ENCODE measurements around the gene DIDO1. TPM values are rescaled to one million over a fixed set of nuclear protein-coding genes. Genes with fewer than 3 reads are reported as not detected.

Gene DIDO1
- total and polyA plus RNA-seq, 9 of the 15 experiments (the other 6 are each of a cell fraction or from before 2014, with no cell fraction given) = 4.4 to 46.8 (median 31.2) TPM

- TF ChIP-seq, protein P1, sequence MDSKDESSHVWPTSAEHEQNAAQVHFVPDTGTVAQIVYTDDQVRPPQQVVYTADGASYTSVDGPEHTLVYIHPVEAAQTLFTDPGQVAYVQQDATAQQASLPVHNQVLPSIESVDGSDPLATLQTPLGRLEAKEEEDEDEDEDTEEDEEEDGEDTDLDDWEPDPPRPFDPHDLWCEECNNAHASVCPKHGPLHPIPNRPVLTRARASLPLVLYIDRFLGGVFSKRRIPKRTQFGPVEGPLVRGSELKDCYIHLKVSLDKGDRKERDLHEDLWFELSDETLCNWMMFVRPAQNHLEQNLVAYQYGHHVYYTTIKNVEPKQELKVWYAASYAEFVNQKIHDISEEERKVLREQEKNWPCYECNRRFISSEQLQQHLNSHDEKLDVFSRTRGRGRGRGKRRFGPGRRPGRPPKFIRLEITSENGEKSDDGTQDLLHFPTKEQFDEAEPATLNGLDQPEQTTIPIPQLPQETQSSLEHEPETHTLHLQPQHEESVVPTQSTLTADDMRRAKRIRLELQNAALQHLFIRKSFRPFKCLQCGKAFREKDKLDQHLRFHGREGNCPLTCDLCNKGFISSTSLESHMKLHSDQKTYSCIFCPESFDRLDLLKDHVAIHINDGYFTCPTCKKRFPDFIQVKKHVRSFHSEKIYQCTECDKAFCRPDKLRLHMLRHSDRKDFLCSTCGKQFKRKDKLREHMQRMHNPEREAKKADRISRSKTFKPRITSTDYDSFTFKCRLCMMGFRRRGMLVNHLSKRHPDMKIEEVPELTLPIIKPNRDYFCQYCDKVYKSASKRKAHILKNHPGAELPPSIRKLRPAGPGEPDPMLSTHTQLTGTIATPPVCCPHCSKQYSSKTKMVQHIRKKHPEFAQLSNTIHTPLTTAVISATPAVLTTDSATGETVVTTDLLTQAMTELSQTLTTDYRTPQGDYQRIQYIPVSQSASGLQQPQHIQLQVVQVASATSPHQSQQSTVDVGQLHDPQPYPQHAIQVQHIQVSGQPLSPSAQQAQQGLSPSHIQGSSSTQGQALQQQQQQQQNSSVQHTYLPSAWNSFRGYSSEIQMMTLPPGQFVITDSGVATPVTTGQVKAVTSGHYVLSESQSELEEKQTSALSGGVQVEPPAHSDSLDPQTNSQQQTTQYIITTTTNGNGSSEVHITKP (IDR thresholded peaks at IDR 0.05; ENCODE audit: partially characterized antibody) = no peak
- TF ChIP-seq CTCF (IDR thresholded peaks at IDR 0.05 in 2 of 3, conservative IDR thresholded peaks at IDR 0.05 in 1 of 3; ENCODE audit: insufficient read depth in 2 of 3, low read depth in 1 of 3, low read length in 3 of 3) (peak; percentile 93 to 95 (median 94)), ZBTB43 (CRISPR knock-in tag; IDR thresholded peaks at IDR 0.05) (peak; percentile 86), NBN (IDR thresholded peaks at IDR 0.05; ENCODE audit: low read depth) (no peak), ZC3H8 (IDR thresholded peaks at IDR 0.05) (no peak), CC2D1A (IDR thresholded peaks at IDR 0.05) (peak; percentile 62; the same call in 1 of the 2 replicates), KLF16 (IDR thresholded peaks at IDR 0.05) (peak; percentile 56; the same call in 1 of the 2 replicates), FOSL1 (tag; conservative IDR thresholded peaks at IDR 0.05) (no peak), PKNOX1 (IDR thresholded peaks at IDR 0.05) (no peak), RAD21 (CRISPR knock-in tag; conservative IDR thresholded peaks at IDR 0.05 in 1 of 2, IDR thresholded peaks at IDR 0.05 in 1 of 2) (peak; percentile 76 to 93), WHSC1 (IDR thresholded peaks at IDR 0.05; ENCODE audit: low read length) (no peak), SRF (CRISPR knock-in tag; IDR thresholded peaks at IDR 0.05) (no peak), PCBP1 (IDR thresholded peaks at IDR 0.05; ENCODE audit: low read depth, low read length, poor library complexity, severe bottlenecking) (peak; percentile 31), SOX6 (IDR thresholded peaks at IDR 0.05) (no peak), NELFE (IDR thresholded peaks at IDR 0.05; ENCODE audit: insufficient read depth, insufficient read length) (no peak), TARDBP (IDR thresholded peaks at IDR 0.05) (0 out of 2 replicates have a peak, but pooled peaks have one; percentile 45), RFX7 (CRISPR knock-in tag; IDR thresholded peaks at IDR 0.05) (no peak)
- TF ChIP-seq, protein P2, sequence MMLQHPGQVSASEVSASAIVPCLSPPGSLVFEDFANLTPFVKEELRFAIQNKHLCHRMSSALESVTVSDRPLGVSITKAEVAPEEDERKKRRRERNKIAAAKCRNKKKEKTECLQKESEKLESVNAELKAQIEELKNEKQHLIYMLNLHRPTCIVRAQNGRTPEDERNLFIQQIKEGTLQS (IDR thresholded peaks at IDR 0.05) = no peak
- TF ChIP-seq, protein P2 (CRISPR knock-in tag; conservative IDR thresholded peaks at IDR 0.05) = no peak
Observed at GRCh38 chr20:62971950-62972844, 45.9 kb upstream of the DIDO1 start (continued).

All from K562 (cell line).